Astrocyte (in vitro differentiated cells and primary cell): ENCODE data around the gene PLN. TPM values are rescaled to one million over a fixed set of nuclear protein-coding genes. Genes with fewer than 3 reads are reported as not detected.

Source experiments
- DNase-seq: peaks from one replicate; pipeline ENCODE4 v3.0.0-alpha.2; 2010; ENCODE audit warnings: low read depth
- FAIRE-seq: peaks from 2 replicates; lab custom pipeline; 2011; peaks lifted over from hg19 to GRCh38; lab: Jason Lieb, UNC
- H2AFZ ChIP-seq: 2 replicates; pipeline ENCODE4 v1.6.0; 2012; ENCODE audit warnings: low read depth, low read length, inconsistent platforms
- H3K27ac ChIP-seq: 2 replicates; pipeline ENCODE4 v1.5.1; 2011; ENCODE audit warnings: low read depth, low read length, inconsistent platforms
- H3K27me3 ChIP-seq: 2 replicates; pipeline ENCODE4 v1.6.0; 2011; ENCODE audit warnings: low read length, inconsistent platforms; ENCODE audit not compliant: insufficient read depth
- H3K36me3 ChIP-seq: 2 replicates; pipeline ENCODE4 v1.5.1; 2011; ENCODE audit warnings: low read length, inconsistent platforms; ENCODE audit not compliant: insufficient read depth
- H3K4me1 ChIP-seq: 2 replicates; pipeline ENCODE4 v1.5.1; 2011; ENCODE audit warnings: low read length, inconsistent platforms; ENCODE audit not compliant: insufficient read depth
- H3K4me2 ChIP-seq: 2 replicates; pipeline ENCODE4 v1.6.0; 2012; ENCODE audit warnings: low read length, inconsistent platforms
- H3K4me3 ChIP-seq: 2 replicates; pipeline ENCODE4 v1.5.1; 2011; ENCODE audit warnings: low read depth, mild to moderate bottlenecking, low read length, inconsistent platforms; ENCODE audit not compliant: insufficient read depth
- H3K79me2 ChIP-seq: 2 replicates; pipeline ENCODE4 v1.6.0; 2012; ENCODE audit warnings: mild to moderate bottlenecking, low read length, inconsistent platforms; ENCODE audit not compliant: insufficient read depth
- H3K9ac ChIP-seq: 2 replicates; pipeline ENCODE4 v1.6.0; 2012; ENCODE audit warnings: mild to moderate bottlenecking, low read length, inconsistent platforms
- H3K9me3 ChIP-seq: 2 replicates; pipeline ENCODE4 v1.5.1; 2012; ENCODE audit warnings: low read depth, mild to moderate bottlenecking, low read length, inconsistent platforms; ENCODE audit not compliant: insufficient read depth
- H4K20me1 ChIP-seq: 2 replicates; pipeline ENCODE4 v1.6.0; 2012; ENCODE audit warnings: low read length, inconsistent platforms; ENCODE audit not compliant: insufficient read depth
- H3K27ac Mint-ChIP-seq: one replicate; pipeline ENCODE4 v1.8.0; 2021; ENCODE audit warnings: mild to moderate bottlenecking, mixed read lengths; ENCODE audit not compliant: unreplicated experiment
- H3K27me3 Mint-ChIP-seq: one replicate; pipeline ENCODE4 v1.8.0; 2021; ENCODE audit warnings: low read depth, mixed read lengths; ENCODE audit not compliant: unreplicated experiment
- H3K36me3 Mint-ChIP-seq: one replicate; pipeline ENCODE4 v1.8.0; 2021; ENCODE audit warnings: low read depth, mixed read lengths; ENCODE audit not compliant: unreplicated experiment
- H3K4me1 Mint-ChIP-seq: one replicate; pipeline ENCODE4 v1.8.0; 2021; ENCODE audit warnings: low read depth, mixed read lengths; ENCODE audit not compliant: unreplicated experiment
- H3K4me3 Mint-ChIP-seq: one replicate; pipeline ENCODE4 v1.8.0; 2021; ENCODE audit warnings: mild to moderate bottlenecking, moderate library complexity, mixed read lengths; ENCODE audit not compliant: unreplicated experiment
- H3K9me3 Mint-ChIP-seq: one replicate; pipeline ENCODE4 v1.8.0; 2021; ENCODE audit warnings: mild to moderate bottlenecking, mixed read lengths; ENCODE audit not compliant: unreplicated experiment
- CTCF ChIP-seq: IDR thresholded peaks from 2 replicates; pipeline ENCODE4 v1.5.1; 2011; ENCODE audit warnings: low read depth, mild to moderate bottlenecking, inconsistent platforms, low read length, moderate library complexity; ENCODE audit not compliant: insufficient read depth
- EZH2 ChIP-seq: IDR thresholded peaks from 2 replicates; pipeline ENCODE4 v1.6.1; 2012; ENCODE audit warnings: mild to moderate bottlenecking, low read length, inconsistent platforms; ENCODE audit not compliant: insufficient read depth
- total RNA-seq: library from RNA; stranded (reverse); gene quantifications from 2 replicates; pipeline ENCODE4 v1.2.1, GENCODE V29; 2021

Gene PLN
- total RNA-seq, 1 donor from 2014 or later, result not detected

GRCh38 chr6:118530942-118531341, 17.2 kb upstream of the PLN start:
- peaks cover 3% of the 10 kb centered on the region for H3K4me1 Mint-ChIP-seq
- DNase-seq, result no peak
- Histone ChIP-seq H3K4me2 (no peak overlapping the region), H4K20me1 (peaks cover 28% of the 10 kb centered on the region), H3K27ac (no peak overlapping the region), H2AFZ (no peak overlapping the region), H3K4me1 (no peaks in the 10 kb centered on the region), H3K9ac (no peak overlapping the region), H3K36me3 (no peaks in the 10 kb centered on the region), H3K9me3 (no peaks in the 10 kb centered on the region), H3K79me2 (peaks cover 81% of the 10 kb centered on the region), H3K27me3 (no peaks in the 10 kb centered on the region), H3K4me3 (no peak overlapping the region)
- no peak for FAIRE-seq
- peaks cover 2% of the 10 kb centered on the region for H3K36me3 Mint-ChIP-seq
- peaks cover 4% of the 10 kb centered on the region for H3K9me3 Mint-ChIP-seq
- H3K4me3 Mint-ChIP-seq, result no peak overlapping the region
- no peak for TF ChIP-seq CTCF
- no peak for TF ChIP-seq EZH2
- no peaks in the 10 kb centered on the region for H3K27me3 Mint-ChIP-seq
- no peak overlapping the region for H3K27ac Mint-ChIP-seq

- H3K4me3 Mint-ChIP-seq, result no peak overlapping the region
- no peaks in the 10 kb centered on the region for H3K27me3 Mint-ChIP-seq
- Histone ChIP-seq H3K9ac (no peak overlapping the region), H3K27me3 (no peaks in the 10 kb centered on the region), H3K4me1 (no peaks in the 10 kb centered on the region), H3K4me3 (no peak overlapping the region), H4K20me1 (peaks cover 17% of the 10 kb centered on the region), H3K79me2 (peaks cover 75% of the 10 kb centered on the region), H3K9me3 (no peaks in the 10 kb centered on the region), H3K4me2 (no peak overlapping the region), H3K27ac (no peak overlapping the region), H2AFZ (no peak overlapping the region), H3K36me3 (no peaks in the 10 kb centered on the region)
- FAIRE-seq (no peak), DNase-seq (no peak)
- no peak for TF ChIP-seq EZH2
- no peak for TF ChIP-seq CTCF
- H3K4me1 Mint-ChIP-seq, result no peaks in the 10 kb centered on the region
- H3K36me3 Mint-ChIP-seq, result peaks cover 2% of the 10 kb centered on the region
- peaks cover 4% of the 10 kb centered on the region for H3K9me3 Mint-ChIP-seq
- no peak overlapping the region for H3K27ac Mint-ChIP-seq
These were observed 12.8 kb upstream of the PLN start for GRCh38 chr6:118535176-118535844.

- Histone ChIP-seq H3K4me2 (no peak overlapping the region), H4K20me1 (peaks cover 5% of the 10 kb centered on the region), H3K27me3 (no peaks in the 10 kb centered on the region), H2AFZ (no peak overlapping the region), H3K4me1 (no peaks in the 10 kb centered on the region), H3K4me3 (no peak overlapping the region), H3K27ac (no peak overlapping the region), H3K9me3 (no peaks in the 10 kb centered on the region), H3K9ac (no peak overlapping the region), H3K79me2 (peaks cover 69% of the 10 kb centered on the region), H3K36me3 (no peaks in the 10 kb centered on the region)
- Mint-ChIP-seq H3K4me1 (no peaks in the 10 kb centered on the region), H3K27me3 (no peaks in the 10 kb centered on the region), H3K27ac (no peak overlapping the region), H3K4me3 (no peak overlapping the region), H3K9me3 (no peaks in the 10 kb centered on the region), H3K36me3 (peaks cover 2% of the 10 kb centered on the region)
- FAIRE-seq (no peak), DNase-seq (no peak)
- no peak for TF ChIP-seq CTCF
- TF ChIP-seq EZH2, result no peak
These were observed 11.6 kb upstream of the PLN start for GRCh38 chr6:118536478-118536877.
